DND-41 (cell line): ENCODE data around the gene PIAS1.

Source experiments
- ATAC-seq: fragments of 200-7000 bp; cut with Tn5 transposase; 3 replicates; pipeline ENCODE4 v1.9.1; 2021; ENCODE audit warnings: low read depth; ENCODE audit not compliant: insufficient read depth
- DNase-seq: peaks from one replicate; pipeline ENCODE4 v3.0.0-alpha.2; 2020
- H2AFZ ChIP-seq: 2 replicates; pipeline ENCODE4 v1.6.0; 2012; ENCODE audit warnings: low read depth, low read length
- H3K27ac ChIP-seq: 2 replicates; pipeline ENCODE4 v1.5.1; 2012; ENCODE audit warnings: low read length, inconsistent platforms
- H3K27me3 ChIP-seq: fragments of 200-600 bp; sonication (generic); 2 replicates; pipeline ENCODE4 v1.6.0; 2012; ENCODE audit warnings: low read length, mild to moderate bottlenecking, inconsistent platforms; ENCODE audit not compliant: insufficient read depth, poor library complexity
- H3K36me3 ChIP-seq: 2 replicates; pipeline ENCODE4 v1.5.1; 2012; ENCODE audit warnings: low read length, inconsistent platforms; ENCODE audit not compliant: insufficient read depth
- H3K4me1 ChIP-seq: 2 replicates; pipeline ENCODE4 v1.5.1; 2012; ENCODE audit warnings: mild to moderate bottlenecking, low read length; ENCODE audit not compliant: insufficient read depth
- H3K4me2 ChIP-seq: 2 replicates; pipeline ENCODE4 v1.6.0; 2012; ENCODE audit warnings: mild to moderate bottlenecking, moderate library complexity, low read length, inconsistent platforms; ENCODE audit not compliant: insufficient read depth
- H3K4me3 ChIP-seq, 2 experiments: fragments of 200-600 bp in 1 of 2; shearing (Covaris generic) in 1 of 2; 2 replicates each; pipeline ENCODE4 v1.5.1; 2012 to 2016; ENCODE audit warnings: inconsistent platforms in 2 of 2, low read length in 2 of 2, mild to moderate bottlenecking in 2 of 2, low read depth in 1 of 2, moderate library complexity in 1 of 2
- H3K79me2 ChIP-seq: 2 replicates; pipeline ENCODE4 v1.6.0; 2012; ENCODE audit warnings: low read length, inconsistent platforms; ENCODE audit not compliant: insufficient read depth
- H3K9ac ChIP-seq: 2 replicates; pipeline ENCODE4 v1.6.0; 2012; ENCODE audit warnings: low read depth, mild to moderate bottlenecking, inconsistent platforms, low read length, moderate library complexity
- H3K9me3 ChIP-seq: 2 replicates; pipeline ENCODE4 v1.5.1; 2012; ENCODE audit warnings: low read length, moderate library complexity, mild to moderate bottlenecking, inconsistent platforms; ENCODE audit not compliant: insufficient read depth, severe bottlenecking
- H4K20me1 ChIP-seq: 2 replicates; pipeline ENCODE4 v1.6.0; 2012; ENCODE audit warnings: low read length; ENCODE audit not compliant: insufficient read depth
- CTCF ChIP-seq: IDR thresholded peaks from 2 replicates; pipeline ENCODE4 v1.5.1; 2012; ENCODE audit warnings: borderline replicate concordance, low read length, moderate library complexity, mild to moderate bottlenecking; ENCODE audit not compliant: poor library complexity, severe bottlenecking; ENCODE audit errors: extremely low read depth
- EZH2 ChIP-seq: IDR thresholded peaks from 3 replicates; pipeline ENCODE4 v1.6.1; 2012; ENCODE audit warnings: borderline replicate concordance, low read depth, mild to moderate bottlenecking, moderate library complexity, low read length, inconsistent platforms; ENCODE audit not compliant: severe bottlenecking

Gene PIAS1

GRCh38 chr15:68204776-68205557 is 150.9 kb downstream of the PIAS1 start, which contains the start of gene CALML4:
CALML4 (minus strand) TSS chr15:68205332; CDS start chr15:68205247, 85 bp downstream.
- peaks cover 28% of the 10 kb centered on the region for H3K36me3 ChIP-seq
- no peak for ATAC-seq
- no peak within 1 kb of the TSS for H3K4me2 ChIP-seq
- H3K4me3 ChIP-seq: no peak within 1 kb of the TSS
- H2AFZ ChIP-seq: no peak within 1 kb of the TSS
- no peak within 1 kb of the TSS for H3K27ac ChIP-seq
- H3K27me3 ChIP-seq: no peaks in the 10 kb centered on the region
- peaks cover 28% of the 10 kb centered on the region for H4K20me1 ChIP-seq
- H3K79me2 ChIP-seq: peaks cover 2% of the 10 kb centered on the region; the same call in 1 of the 2 replicates
- H3K4me1 ChIP-seq: no peaks in the 10 kb centered on the region
- no peaks in the 10 kb centered on the region for H3K9me3 ChIP-seq
- no peak for DNase-seq
- TF ChIP-seq CTCF (no peak), EZH2 (no peak)
- H3K9ac ChIP-seq: no peak within 1 kb of the TSS

- no peak for ATAC-seq
- H3K27ac ChIP-seq: no peak overlapping the region
- TF ChIP-seq EZH2 (no peak), CTCF (no peak)
- H3K27me3 ChIP-seq: no peaks in the 10 kb centered on the region
- peaks cover 33% of the 10 kb centered on the region for H4K20me1 ChIP-seq
- peaks cover 33% of the 10 kb centered on the region for H3K36me3 ChIP-seq
- H3K9ac ChIP-seq: no peak overlapping the region
- no peak overlapping the region for H2AFZ ChIP-seq
- no peaks in the 10 kb centered on the region for H3K4me1 ChIP-seq
- H3K4me2 ChIP-seq: no peak overlapping the region
- H3K79me2 ChIP-seq: peaks cover 6% of the 10 kb centered on the region; the same call in 1 of the 2 replicates
- no peaks in the 10 kb centered on the region for H3K9me3 ChIP-seq
- DNase-seq: no peak
- H3K4me3 ChIP-seq: no peak overlapping the region
Observed at GRCh38 chr15:68205558-68205944, 151.4 kb downstream of the PIAS1 start.

- DNase-seq (no peak), ATAC-seq (no peak)
- TF ChIP-seq EZH2 (no peak), CTCF (no peak)
- no peak overlapping the region for H3K4me2 ChIP-seq
- H3K9ac ChIP-seq: no peak overlapping the region
- no peak overlapping the region for H2AFZ ChIP-seq
- H3K9me3 ChIP-seq: no peaks in the 10 kb centered on the region
- no peak overlapping the region for H3K4me3 ChIP-seq
- H3K79me2 ChIP-seq: peaks cover 11% of the 10 kb centered on the region
- no peaks in the 10 kb centered on the region for H3K4me1 ChIP-seq
- no peaks in the 10 kb centered on the region for H3K27me3 ChIP-seq
- H3K36me3 ChIP-seq: peaks cover 38% of the 10 kb centered on the region
- peaks cover 37% of the 10 kb centered on the region for H4K20me1 ChIP-seq
- no peak overlapping the region for H3K27ac ChIP-seq
Observed at GRCh38 chr15:68205954-68206539, 151.9 kb downstream of the PIAS1 start.
